ENCODE measurements around the gene TSHZ2.

DNA sequence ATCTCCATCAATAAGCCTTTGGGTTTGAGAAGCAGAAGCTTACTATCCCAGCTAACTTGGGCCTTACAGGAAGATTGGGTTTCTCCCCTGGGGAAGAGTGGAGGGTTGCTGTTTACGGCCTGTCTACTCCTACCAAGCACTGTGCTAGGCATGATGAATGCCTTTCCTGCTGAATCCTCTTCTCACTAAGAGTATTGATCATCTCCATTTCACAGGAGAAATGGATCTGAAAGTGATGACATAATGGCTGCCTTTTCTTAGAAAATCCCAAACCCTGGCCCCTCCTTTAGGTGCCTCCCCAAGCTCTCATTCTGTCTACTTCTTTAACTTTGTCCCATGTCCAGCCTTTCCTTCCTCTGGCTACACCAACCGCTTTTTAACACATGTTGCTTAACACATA is 66.1 kb downstream of the TSHZ2 start:
- TF ChIP-seq POLR2A (IDR thresholded peaks at IDR 0.05) = no peak
- TF ChIP-seq, protein P1, sequence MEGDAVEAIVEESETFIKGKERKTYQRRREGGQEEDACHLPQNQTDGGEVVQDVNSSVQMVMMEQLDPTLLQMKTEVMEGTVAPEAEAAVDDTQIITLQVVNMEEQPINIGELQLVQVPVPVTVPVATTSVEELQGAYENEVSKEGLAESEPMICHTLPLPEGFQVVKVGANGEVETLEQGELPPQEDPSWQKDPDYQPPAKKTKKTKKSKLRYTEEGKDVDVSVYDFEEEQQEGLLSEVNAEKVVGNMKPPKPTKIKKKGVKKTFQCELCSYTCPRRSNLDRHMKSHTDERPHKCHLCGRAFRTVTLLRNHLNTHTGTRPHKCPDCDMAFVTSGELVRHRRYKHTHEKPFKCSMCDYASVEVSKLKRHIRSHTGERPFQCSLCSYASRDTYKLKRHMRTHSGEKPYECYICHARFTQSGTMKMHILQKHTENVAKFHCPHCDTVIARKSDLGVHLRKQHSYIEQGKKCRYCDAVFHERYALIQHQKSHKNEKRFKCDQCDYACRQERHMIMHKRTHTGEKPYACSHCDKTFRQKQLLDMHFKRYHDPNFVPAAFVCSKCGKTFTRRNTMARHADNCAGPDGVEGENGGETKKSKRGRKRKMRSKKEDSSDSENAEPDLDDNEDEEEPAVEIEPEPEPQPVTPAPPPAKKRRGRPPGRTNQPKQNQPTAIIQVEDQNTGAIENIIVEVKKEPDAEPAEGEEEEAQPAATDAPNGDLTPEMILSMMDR (IDR thresholded peaks at IDR 0.05) = no peak
